CMK (cell line): Measurements from ENCODE around the gene GATA5.
A peak's percentile ranks its signal among the peaks of the same experiment; 100 is the strongest.

ENCODE experiments used
- DNase-seq: peaks from one replicate; pipeline ENCODE4 v3.0.0-alpha.2; 2010; ENCODE audit warnings: low read depth

The GATA5 gene, protein sequence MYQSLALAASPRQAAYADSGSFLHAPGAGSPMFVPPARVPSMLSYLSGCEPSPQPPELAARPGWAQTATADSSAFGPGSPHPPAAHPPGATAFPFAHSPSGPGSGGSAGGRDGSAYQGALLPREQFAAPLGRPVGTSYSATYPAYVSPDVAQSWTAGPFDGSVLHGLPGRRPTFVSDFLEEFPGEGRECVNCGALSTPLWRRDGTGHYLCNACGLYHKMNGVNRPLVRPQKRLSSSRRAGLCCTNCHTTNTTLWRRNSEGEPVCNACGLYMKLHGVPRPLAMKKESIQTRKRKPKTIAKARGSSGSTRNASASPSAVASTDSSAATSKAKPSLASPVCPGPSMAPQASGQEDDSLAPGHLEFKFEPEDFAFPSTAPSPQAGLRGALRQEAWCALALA

GRCh38 chr20:62475772-62476055 is at the start of gene GATA5:
TSS of gene GATA5 (minus strand) at chr20:62475995. CDS start at chr20:62475521, 474 bp downstream.
- no peak for DNase-seq

DNA sequence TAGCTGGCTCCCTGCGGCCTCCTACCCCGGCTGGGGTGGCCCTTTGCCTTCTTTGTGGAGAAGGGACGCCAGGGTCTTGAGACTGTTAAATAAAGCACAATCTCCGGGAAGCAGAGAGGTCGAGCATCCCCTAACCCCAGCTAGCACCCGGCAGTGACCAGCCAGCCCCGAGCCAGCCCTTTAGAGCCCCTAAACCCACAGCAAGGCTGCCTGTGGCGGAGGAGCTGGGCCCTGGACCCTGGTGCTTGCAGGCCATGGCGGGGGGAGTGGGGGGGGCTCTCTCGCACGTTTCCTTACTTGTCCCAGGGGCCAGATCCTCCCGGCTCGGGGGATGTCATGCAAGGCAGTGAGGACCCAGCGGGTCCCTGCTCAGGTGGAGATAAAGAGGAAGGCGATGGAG is 49.2 kb upstream of the GATA5 start:
- DNase-seq = no peak

- DNase-seq = peak; percentile 70
Observed at GRCh38 chr20:62524505-62524911, 48.7 kb upstream of the GATA5 start.

GRCh38 chr20:62523473-62524203 is 47.8 kb upstream of the GATA5 start:
- peak; percentile 79 for DNase-seq

DNA sequence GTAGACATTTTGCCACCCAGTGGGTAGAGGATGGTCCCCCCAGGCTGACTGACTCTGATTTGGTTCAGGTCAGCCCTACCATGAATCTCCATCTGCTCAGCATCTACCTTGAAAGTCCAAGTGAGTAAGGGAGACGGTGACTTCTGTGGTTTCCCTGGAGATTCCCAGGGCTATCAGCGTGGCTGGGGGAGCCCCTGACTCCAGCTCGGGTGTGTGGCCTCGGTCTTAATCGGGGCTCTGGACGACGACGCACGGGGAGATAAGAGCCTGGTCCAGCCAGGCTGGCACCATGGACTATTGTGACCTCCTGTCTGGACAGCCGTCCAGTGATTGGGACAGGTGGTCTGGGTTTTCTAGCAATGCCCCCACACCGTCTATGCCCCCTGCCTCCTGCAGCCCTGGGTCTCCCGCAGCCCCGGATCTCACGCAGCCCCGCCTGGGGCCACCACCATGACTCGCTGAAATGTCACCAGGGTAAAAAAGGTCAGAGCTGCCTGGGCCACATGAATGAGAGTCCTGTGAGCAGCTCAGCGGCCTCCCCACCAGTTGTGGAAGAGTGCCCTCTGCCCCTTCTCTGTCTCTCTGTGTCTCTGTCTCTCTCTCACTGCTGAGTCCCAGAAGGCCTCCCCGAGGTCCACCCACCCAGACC is 47.1 kb upstream of the GATA5 start:
- DNase-seq = no peak

GRCh38 chr20:62519826-62520225 is 44.0 kb upstream of the GATA5 start:
- no peak for DNase-seq

- no peak for DNase-seq
Observed at GRCh38 chr20:62518911-62519310, 43.1 kb upstream of the GATA5 start.

DNA sequence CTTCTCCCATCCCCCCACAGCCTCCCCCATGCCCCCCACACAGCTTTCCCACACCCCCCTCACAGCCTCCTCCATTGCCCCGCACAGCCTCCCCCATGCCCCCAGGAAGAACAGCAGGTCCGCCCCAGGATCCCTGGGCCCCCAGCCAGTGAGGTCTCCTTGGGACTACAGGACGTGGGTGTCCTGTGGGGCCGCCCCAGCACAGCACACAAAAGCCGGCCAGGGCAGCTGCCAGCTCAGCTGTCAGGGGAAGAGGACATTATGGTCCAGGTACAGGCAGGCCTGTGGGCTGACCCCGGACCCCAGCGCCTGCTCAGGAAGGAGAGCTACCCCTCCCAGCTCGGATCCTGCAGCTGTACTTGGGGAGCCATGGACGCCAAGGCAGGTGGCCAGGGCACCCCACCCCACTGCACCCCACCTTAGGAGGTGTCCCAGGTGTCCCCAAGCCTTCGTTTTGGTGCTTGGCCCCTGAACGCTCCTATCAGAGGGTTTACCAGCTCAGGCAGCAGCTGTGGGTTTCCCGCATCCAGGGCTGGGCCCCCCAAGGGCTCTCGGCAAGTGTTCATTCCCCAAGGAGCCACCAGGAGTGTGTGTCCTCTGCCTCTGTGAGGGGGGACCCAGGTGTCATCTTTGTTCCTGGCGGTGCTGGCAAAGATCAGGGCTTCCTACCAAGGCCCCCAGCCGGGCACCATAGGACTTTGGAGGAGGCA is 42.3 kb upstream of the GATA5 start:
- DNase-seq = no peak

- no peak for DNase-seq
Observed at GRCh38 chr20:62517168-62517567, 41.4 kb upstream of the GATA5 start.

- DNase-seq = no peak
Observed at GRCh38 chr20:62516338-62516737, 40.5 kb upstream of the GATA5 start.

DNA sequence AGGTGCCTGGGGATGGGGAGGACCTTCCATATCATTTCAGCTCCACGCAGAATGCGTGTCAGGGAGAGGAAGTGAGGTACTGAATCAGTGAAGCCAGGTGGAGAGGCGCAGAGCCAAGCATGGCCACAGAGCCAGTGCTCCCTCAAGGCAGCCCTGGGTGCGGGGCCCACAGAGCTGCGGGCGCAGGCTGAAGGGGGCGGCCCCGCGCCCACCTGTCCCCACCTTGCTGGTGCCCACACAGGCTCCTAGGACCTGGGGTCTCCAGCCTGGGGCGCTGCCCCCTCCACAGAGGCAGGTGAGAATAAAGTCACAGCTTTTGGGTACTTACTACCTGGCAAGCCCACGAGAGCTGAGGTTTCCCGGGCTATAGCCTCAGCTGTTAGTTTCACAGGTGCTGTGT is 40.0 kb upstream of the GATA5 start:
- no peak for DNase-seq

DNA sequence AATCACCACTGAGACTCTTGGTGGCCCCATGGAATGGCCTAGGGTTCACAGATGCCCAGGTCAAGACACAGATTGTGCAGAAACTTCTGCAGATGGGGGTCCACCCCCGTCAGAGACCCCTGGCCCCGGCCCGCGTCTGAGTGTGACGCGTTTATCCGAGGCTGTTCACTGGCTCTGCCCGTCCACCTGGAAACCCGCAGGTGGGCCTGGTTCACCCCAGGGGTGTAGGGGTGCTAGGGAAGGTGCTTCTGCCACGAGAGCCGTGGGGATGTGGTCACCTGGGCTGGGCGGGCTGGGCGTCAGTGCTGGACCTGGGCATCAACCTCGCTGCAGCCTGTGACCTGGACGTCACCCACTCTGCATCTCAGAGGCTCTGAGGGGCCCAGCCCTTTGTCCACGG is 39.5 kb upstream of the GATA5 start:
- no peak for DNase-seq

- DNase-seq = no peak
Observed at GRCh38 chr20:62513991-62514390, 38.2 kb upstream of the GATA5 start.

DNA sequence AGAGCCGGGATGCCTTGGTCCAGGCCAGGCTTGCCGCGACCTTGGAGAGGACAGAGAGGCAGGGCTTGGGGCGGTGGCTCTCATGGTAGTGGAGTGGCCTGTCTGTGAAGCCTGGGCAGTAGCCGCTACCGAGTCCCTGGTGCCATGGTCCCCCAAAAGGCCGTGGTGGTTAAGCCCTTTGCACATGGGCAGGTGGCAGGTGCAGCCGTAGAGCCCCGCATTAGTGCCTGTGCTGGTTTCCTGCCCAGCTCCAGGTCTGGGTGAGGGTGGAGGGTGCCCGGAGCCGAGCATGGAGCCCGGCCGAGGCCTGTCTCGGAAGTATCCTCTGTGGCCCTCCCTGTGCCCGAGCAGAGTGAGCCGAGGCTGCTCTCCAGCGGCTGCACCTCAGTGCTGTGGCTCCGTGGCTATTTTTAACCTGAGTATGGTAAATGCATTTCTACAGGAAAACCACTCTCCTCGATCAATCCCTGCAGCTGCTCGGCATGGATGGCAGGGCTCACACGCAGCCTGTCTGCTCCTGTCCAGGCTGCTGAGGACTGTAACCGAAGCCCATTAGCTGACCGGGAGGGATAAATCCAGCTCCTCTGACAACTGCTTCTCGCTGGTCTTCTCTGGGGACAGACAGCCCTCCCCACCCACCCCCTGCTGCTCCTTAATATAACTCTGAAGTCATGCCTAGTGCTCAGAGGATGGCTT is 36.3 kb upstream of the GATA5 start:
- no peak for DNase-seq

DNA sequence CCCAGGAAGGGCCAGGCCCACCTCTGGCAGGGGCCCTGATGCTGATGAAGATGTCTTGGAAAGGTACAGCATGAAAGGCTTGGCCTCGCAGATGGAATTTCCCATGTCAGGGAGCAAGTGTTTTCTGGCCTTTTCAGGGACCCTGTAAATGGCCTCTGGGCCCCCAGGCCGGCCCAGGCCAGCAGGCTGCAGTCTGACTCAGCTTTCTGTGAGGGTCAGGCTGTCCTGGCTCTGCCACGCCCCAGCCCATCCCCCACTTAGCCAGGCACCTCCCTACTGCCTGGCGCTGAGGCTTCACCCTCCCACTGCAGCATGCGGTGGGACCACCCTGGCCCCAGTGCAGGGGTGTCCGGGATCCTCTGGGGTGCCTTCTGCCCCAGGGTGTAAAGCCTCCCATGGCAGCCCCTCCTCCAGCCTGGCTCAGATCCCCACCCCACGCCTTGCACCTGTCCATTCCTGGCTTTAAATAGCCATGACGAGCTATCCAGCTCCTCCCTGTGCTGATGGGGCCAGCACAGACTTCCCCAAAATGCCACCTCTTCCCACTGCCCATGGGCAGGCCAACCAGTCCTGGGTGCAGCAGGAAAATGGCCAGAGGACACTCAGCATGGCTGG is 35.6 kb upstream of the GATA5 start:
- no peak for DNase-seq

DNA sequence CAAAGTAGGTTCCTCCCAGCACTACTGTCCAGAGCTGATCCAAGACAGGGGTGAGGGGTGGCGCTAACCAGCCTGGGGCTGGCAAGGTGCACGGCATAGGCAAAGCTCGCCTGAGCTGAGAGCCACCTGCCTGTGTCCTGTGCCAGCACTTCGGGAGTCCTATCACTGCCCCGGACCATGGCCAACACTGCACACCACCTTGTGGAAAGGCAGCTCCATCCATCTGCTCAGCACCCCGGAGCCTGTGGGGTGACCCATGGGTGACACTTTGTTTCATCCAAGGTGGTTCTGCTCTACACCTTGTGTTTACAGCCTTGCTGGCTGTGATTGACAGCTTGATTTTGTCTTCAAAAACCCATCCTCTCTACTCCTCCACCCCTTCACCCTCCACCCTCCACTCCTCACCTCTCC is 32.9 kb upstream of the GATA5 start:
- no peak for DNase-seq

GRCh38 chr20:62507991-62508640 is 32.3 kb upstream of the GATA5 start:
- DNase-seq = no peak

- no peak for DNase-seq
Observed at GRCh38 chr20:62507323-62507722, 31.5 kb upstream of the GATA5 start.

DNA sequence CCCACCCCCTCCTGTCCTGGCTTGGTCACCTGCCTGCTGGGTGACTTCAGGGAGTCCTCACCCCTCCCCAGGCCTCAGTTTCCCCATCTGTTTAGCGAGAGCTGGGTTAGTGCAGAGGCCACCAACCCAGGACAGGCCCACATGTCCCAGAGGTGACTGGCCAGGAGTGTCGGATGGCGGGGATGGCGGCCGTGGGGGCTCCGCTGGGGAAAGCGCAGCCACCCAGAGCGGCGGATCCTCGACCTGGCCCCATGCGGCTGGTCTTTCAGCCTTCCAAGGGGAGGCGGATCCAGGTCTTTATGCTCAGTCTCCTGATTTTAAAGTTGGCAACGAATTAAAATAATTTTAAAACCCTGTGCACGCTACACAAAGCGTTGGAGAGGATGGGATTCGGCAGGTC is 31.0 kb upstream of the GATA5 start:
- DNase-seq = no peak

GRCh38 chr20:62506087-62506486 is 30.3 kb upstream of the GATA5 start:
- DNase-seq = no peak
